HG03108 (cell line): ENCODE data around the gene EDEM2.
A peak's percentile ranks its signal among the peaks of the same experiment; 100 is the strongest.
"Not testable (repeated sequence)": the region's sequence is repeated elsewhere in the genome, so short reads cannot be mapped to it uniquely, and the experiment has no call there.

Source experiments
- ATAC-seq: cut with Tn5 transposase; IDR thresholded peaks from one replicate; pipeline ENCODE4 v1.9.1; 2021; ENCODE audit warnings: moderate library complexity; ENCODE audit not compliant: unreplicated experiment

The EDEM2 gene

GRCh38 chr20:35146920-35147574, at the start of gene EDEM2:
EDEM2 (minus strand) TSS chr20:35147336; CDS start chr20:35147258, 78 bp downstream.
- peak; percentile 74 for ATAC-seq

- ATAC-seq: no peak
Observed at GRCh38 chr20:35196313-35196712, 49.2 kb upstream of the EDEM2 start.

GRCh38 chr20:35193031-35193791, 46.1 kb upstream of the EDEM2 start:
- ATAC-seq: not testable (repeated sequence)

- no peak for ATAC-seq
Observed at GRCh38 chr20:35192118-35192872, 45.2 kb upstream of the EDEM2 start.

- ATAC-seq: no peak
Observed at GRCh38 chr20:35191419-35192117, 44.4 kb upstream of the EDEM2 start.

- ATAC-seq: no peak
Observed at GRCh38 chr20:35190556-35190955, 43.4 kb upstream of the EDEM2 start.

GRCh38 chr20:35189223-35189622, 42.1 kb upstream of the EDEM2 start:
- ATAC-seq: not testable (repeated sequence)

GRCh38 chr20:35187584-35188190, 40.6 kb upstream of the EDEM2 start:
- no peak for ATAC-seq

- not testable (repeated sequence) for ATAC-seq
Observed at GRCh38 chr20:35186691-35187289, 39.7 kb upstream of the EDEM2 start.

- no peak for ATAC-seq
Observed at GRCh38 chr20:35181731-35182130, 34.6 kb upstream of the EDEM2 start.

GRCh38 chr20:35180266-35180665, 33.1 kb upstream of the EDEM2 start:
- ATAC-seq: no peak

- ATAC-seq: no peak
Observed at GRCh38 chr20:35179292-35180212, 32.4 kb upstream of the EDEM2 start.

GRCh38 chr20:35176132-35176531, 29.0 kb upstream of the EDEM2 start:
- ATAC-seq: no peak

GRCh38 chr20:35174458-35175216, 27.5 kb upstream of the EDEM2 start:
- ATAC-seq: no peak

GRCh38 chr20:35173576-35174192, 26.5 kb upstream of the EDEM2 start:
- no peak for ATAC-seq

- ATAC-seq: no peak
Observed at GRCh38 chr20:35172434-35172806, 25.3 kb upstream of the EDEM2 start.

GRCh38 chr20:35171753-35172433, 24.8 kb upstream of the EDEM2 start, which contains the start of gene PROCR:
PROCR (plus strand) TSS chr20:35172072; CDS start chr20:35172155, 83 bp downstream.
- no peak for ATAC-seq

- ATAC-seq: no peak
Observed at GRCh38 chr20:35171438-35171752, 24.3 kb upstream of the EDEM2 start.
